Lung (tissue), 12 donors: Measurements from ENCODE around the gene BEAN1. TPM values are rescaled to one million over a fixed set of nuclear protein-coding genes. Genes with fewer than 3 reads are reported as not detected.

ENCODE experiments used
- ATAC-seq: fragments of 200-7000 bp; cut with Tn5 transposase; one replicate; pipeline ENCODE4 v1.9.1; 2020; ENCODE audit warnings: moderate number of reproducible peaks; ENCODE audit not compliant: insufficient read depth, low FRiP score
- DNase-seq, 3 donors: peaks; one replicate each; pipeline ENCODE4 v3.0.0-alpha.2; 2013 to 2017
- H3K27ac ChIP-seq, 2 donors: one replicate each; pipeline ENCODE4 v1.5.1; 2013; ENCODE audit warnings: mild to moderate bottlenecking in 2 of 2, moderate library complexity in 2 of 2, control low read depth in 1 of 2, inconsistent platforms in 1 of 2, low read depth in 1 of 2, low read length in 1 of 2
- H3K27me3 ChIP-seq, 3 donors: one replicate each; pipeline ENCODE4 v1.5.1; 2013; ENCODE audit warnings: low read length in 2 of 3; ENCODE audit not compliant: control insufficient read depth in 3 of 3, insufficient read depth in 3 of 3
- H3K36me3 ChIP-seq, 4 donors: one replicate each; pipeline ENCODE4 v1.5.1; 2013; ENCODE audit warnings: low read length in 4 of 4, mild to moderate bottlenecking in 1 of 4, moderate library complexity in 1 of 4; ENCODE audit not compliant: control insufficient read depth in 4 of 4, insufficient read depth in 4 of 4
- H3K4me1 ChIP-seq, 5 donors: one replicate each; pipeline ENCODE4 v1.5.1; 2013; ENCODE audit warnings: low read length in 5 of 5, mild to moderate bottlenecking in 2 of 5, moderate library complexity in 1 of 5; ENCODE audit not compliant: control insufficient read depth in 5 of 5, insufficient read depth in 5 of 5
- H3K4me3 ChIP-seq: one replicate; pipeline ENCODE4 v1.5.1; 2013; ENCODE audit warnings: mild to moderate bottlenecking, control low read depth, moderate library complexity
- H3K9ac ChIP-seq, 2 donors: one replicate each; pipeline ENCODE4 v1.5.1; 2013; ENCODE audit warnings: low read length in 2 of 2, control low read depth in 1 of 2; ENCODE audit not compliant: insufficient read depth in 1 of 2
- H3K9me3 ChIP-seq, 4 donors: one replicate each; pipeline ENCODE4 v1.5.1; 2013; ENCODE audit warnings: low read length in 3 of 4, mild to moderate bottlenecking in 1 of 4, moderate library complexity in 1 of 4; ENCODE audit not compliant: control insufficient read depth in 4 of 4, insufficient read depth in 3 of 4
- WGBS, 2 donors: extraction: QIAGEN DNeasy Blood & Tissue Kit; methylation state at CpG; one replicate each; pipeline ENCODE4 v1.1.7; 2013; 5-methylcytosine and 5-hydroxymethylcytosine counted together
- polyA plus RNA-seq, 2 donors: library from polyadenylated mRNA; stranded (reverse); fragments of 200-250 nt; gene quantifications; one replicate each; pipeline ENCODE4 v1.2.1, GENCODE V29; 2013
- total RNA-seq, 2 donors: library from RNA; depleted of rRNA in 1 of 2; stranded (reverse); fragments of >200 nt in 1 of 2; gene quantifications; one replicate each; pipeline ENCODE4 v1.2.1, GENCODE V29; 2014 to 2021
- TF ChIP-seq, protein P1 (sequence below): IDR thresholded peaks from 2 replicates; pipeline ENCODE4 v1.5.1; 2012; ENCODE audit warnings: mild to moderate bottlenecking; ENCODE audit errors: control extremely low read depth, extremely low read depth
- donor health status: control.
- donor health status: control.
- donor health status: Bipolar disorder and iron deficiency.
- donor health status: healthy.
- donor health status: DM: yes; HTN: yes; CAD: no.

Gene BEAN1
- total and polyA plus RNA-seq, 4 donors, result 0.16 to 3.2 (median 0.25) TPM

GRCh38 chr16:66437391-66437945 lies 10.4 kb downstream of the BEAN1 start:
- no peak overlapping the region for H3K27ac ChIP-seq
- H3K9me3 ChIP-seq, result no peaks in the 10 kb centered on the region
- H3K36me3 ChIP-seq, result no peaks in the 10 kb centered on the region
- 81% methylated on average over 15 of the region's 15 CpGs for WGBS, 2 donors
- ATAC-seq, result no peak
- H3K4me1 ChIP-seq, result no peaks in the 10 kb centered on the region
- no peak overlapping the region for H3K4me3 ChIP-seq
- DNase-seq, result no peak
- no peak overlapping the region for H3K9ac ChIP-seq
- H3K27me3 ChIP-seq, result no peaks in the 10 kb centered on the region
- TF ChIP-seq, protein P1, sequence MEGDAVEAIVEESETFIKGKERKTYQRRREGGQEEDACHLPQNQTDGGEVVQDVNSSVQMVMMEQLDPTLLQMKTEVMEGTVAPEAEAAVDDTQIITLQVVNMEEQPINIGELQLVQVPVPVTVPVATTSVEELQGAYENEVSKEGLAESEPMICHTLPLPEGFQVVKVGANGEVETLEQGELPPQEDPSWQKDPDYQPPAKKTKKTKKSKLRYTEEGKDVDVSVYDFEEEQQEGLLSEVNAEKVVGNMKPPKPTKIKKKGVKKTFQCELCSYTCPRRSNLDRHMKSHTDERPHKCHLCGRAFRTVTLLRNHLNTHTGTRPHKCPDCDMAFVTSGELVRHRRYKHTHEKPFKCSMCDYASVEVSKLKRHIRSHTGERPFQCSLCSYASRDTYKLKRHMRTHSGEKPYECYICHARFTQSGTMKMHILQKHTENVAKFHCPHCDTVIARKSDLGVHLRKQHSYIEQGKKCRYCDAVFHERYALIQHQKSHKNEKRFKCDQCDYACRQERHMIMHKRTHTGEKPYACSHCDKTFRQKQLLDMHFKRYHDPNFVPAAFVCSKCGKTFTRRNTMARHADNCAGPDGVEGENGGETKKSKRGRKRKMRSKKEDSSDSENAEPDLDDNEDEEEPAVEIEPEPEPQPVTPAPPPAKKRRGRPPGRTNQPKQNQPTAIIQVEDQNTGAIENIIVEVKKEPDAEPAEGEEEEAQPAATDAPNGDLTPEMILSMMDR, result no peak

DNA sequence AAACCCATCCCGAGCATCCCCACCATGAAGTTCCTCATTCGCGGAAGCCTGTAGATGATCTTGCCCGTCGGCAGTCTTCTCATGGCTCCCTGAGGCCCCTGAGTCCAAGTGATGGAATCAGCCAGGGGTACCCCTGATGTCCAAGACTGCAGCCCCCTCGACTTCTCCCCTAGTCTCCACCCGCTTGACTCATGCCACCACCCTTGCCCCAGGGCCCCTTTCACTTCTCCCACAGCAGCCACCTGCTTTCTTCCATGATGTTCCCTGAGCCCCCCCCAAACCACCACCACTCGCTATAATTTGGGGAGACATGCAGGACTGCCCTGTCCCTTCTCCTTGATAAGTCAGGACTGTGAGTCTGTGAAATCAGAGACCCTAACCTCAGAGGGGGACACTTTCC lies 11.4 kb downstream of the BEAN1 start:
- Histone ChIP-seq H3K4me1 (no peaks in the 10 kb centered on the region), H3K9ac (no peak overlapping the region), H3K27me3 (no peaks in the 10 kb centered on the region), H3K27ac (no peak overlapping the region), H3K4me3 (no peak overlapping the region), H3K36me3 (no peaks in the 10 kb centered on the region), H3K9me3 (no peaks in the 10 kb centered on the region)
- ATAC-seq (no peak), DNase-seq (no peak)
- TF ChIP-seq, protein P1, result no peak
- 81 to 84% methylated on average over 8 of the region's 8 CpGs for WGBS, 2 donors

DNA sequence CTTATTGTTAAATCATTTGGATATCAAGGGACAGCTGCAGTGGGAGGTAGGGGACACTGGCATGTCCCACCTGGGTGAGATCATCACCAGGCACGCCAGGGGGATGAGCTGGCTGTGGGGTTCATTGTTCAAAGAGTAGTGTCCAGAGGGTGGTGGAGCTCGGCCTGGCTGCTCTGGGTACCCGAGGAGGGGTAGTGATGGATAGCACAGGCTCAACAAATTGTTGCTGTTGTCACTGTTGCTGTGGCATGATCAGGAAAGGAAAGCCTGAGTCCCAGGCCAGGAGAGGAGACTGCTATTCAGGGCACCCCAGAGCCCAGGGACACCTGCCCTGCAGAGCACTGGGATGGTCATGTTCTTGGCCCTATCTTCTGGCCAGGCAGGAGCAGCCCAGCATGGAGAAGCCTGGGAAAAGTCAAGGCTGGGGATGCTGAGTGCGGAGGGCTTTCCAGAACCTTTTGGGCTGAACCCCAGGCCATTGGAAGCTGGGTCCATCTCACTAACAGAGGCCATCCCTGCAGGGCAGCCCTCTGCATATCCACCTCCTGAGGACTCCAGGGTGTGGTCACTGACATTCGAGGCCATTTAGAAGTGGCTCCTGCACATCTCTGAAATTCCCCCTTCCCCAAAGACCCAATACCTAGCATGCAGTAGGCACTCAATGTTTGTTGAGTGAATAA lies 12.1 kb downstream of the BEAN1 start:
- DNase-seq (no peak), ATAC-seq (no peak)
- Histone ChIP-seq H3K9me3 (no peaks in the 10 kb centered on the region), H3K36me3 (no peaks in the 10 kb centered on the region), H3K4me3 (no peak overlapping the region), H3K9ac (no peak overlapping the region), H3K4me1 (no peaks in the 10 kb centered on the region), H3K27me3 (no peaks in the 10 kb centered on the region), H3K27ac (no peak overlapping the region)
- 88 to 91% methylated on average over 5 of the region's 5 CpGs for WGBS, 2 donors
- TF ChIP-seq, protein P1, result no peak
